Vagina (tissue), 2 donors: Measurements from ENCODE around the gene GRM4.

Experiments
- CTCF ChIP-seq, 3 experiments: fragments of 450-650 bp in 2 of 3; fragments of 200-600 bp in 1 of 3; sonication (generic) in 1 of 3; IDR thresholded peaks; one replicate each; pipeline ENCODE4 v1.5.1; 2017 to 2019; ENCODE audit warnings: antibody characterized with exemption in 3 of 3, mild to moderate bottlenecking in 2 of 3, moderate library complexity in 2 of 3
- POLR2A ChIP-seq, 2 donors: fragments of 450-650 bp; IDR thresholded peaks; one replicate each; pipeline ENCODE4 v1.6.1; 2017; ENCODE audit warnings: antibody characterized with exemption in 2 of 2, mild to moderate bottlenecking in 2 of 2, moderate library complexity in 2 of 2

GRCh38 chr6:34059136-34059731 is 86.7 kb downstream of the GRM4 start:
- no peak for TF ChIP-seq CTCF (IDR thresholded peaks at IDR 0.05)
- TF ChIP-seq POLR2A (IDR thresholded peaks at IDR 0.05): no peak
